CD1c-positive myeloid dendritic cell (primary cell): Measurements from ENCODE around the gene PXDC1.

Experiments
- DNase-seq: peaks from one replicate; pipeline ENCODE4 v3.0.0-alpha.2; 2016; ENCODE audit errors: extremely low spot score

Gene PXDC1

GRCh38 chr6:3746696-3747095 lies 4.8 kb downstream of the PXDC1 start:
- DNase-seq = no peak

- no peak for DNase-seq
Observed at GRCh38 chr6:3746119-3746691, 5.3 kb downstream of the PXDC1 start.

GRCh38 chr6:3745566-3746118 lies 5.9 kb downstream of the PXDC1 start:
- no peak for DNase-seq

- no peak for DNase-seq
Observed at GRCh38 chr6:3744901-3745470, 6.5 kb downstream of the PXDC1 start.

GRCh38 chr6:3744211-3744900 lies 7.2 kb downstream of the PXDC1 start:
- DNase-seq = no peak

- DNase-seq = no peak
Observed at GRCh38 chr6:3743541-3743940, 8.0 kb downstream of the PXDC1 start.

GRCh38 chr6:3742426-3743344 lies 8.8 kb downstream of the PXDC1 start:
- peak; percentile 93 for DNase-seq

GRCh38 chr6:3742076-3742425 lies 9.5 kb downstream of the PXDC1 start:
- no peak for DNase-seq

GRCh38 chr6:3741477-3741871 lies 10.0 kb downstream of the PXDC1 start:
- no peak for DNase-seq

GRCh38 chr6:3740551-3741476 lies 10.7 kb downstream of the PXDC1 start:
- DNase-seq = no peak

- DNase-seq = no peak
Observed at GRCh38 chr6:3739311-3739897, 12.1 kb downstream of the PXDC1 start.

GRCh38 chr6:3738381-3739131 lies 13.0 kb downstream of the PXDC1 start:
- no peak for DNase-seq

- no peak for DNase-seq
Observed at GRCh38 chr6:3737831-3738210, 13.7 kb downstream of the PXDC1 start.

- no peak for DNase-seq
Observed at GRCh38 chr6:3737149-3737830, 14.2 kb downstream of the PXDC1 start.

- DNase-seq = no peak
Observed at GRCh38 chr6:3735029-3735605, 16.4 kb downstream of the PXDC1 start.

- DNase-seq = no peak
Observed at GRCh38 chr6:3734023-3734422, 17.5 kb downstream of the PXDC1 start.

- no peak for DNase-seq
Observed at GRCh38 chr6:3733321-3733925, 18.1 kb downstream of the PXDC1 start.

- DNase-seq = peak; percentile 61
Observed at GRCh38 chr6:3732345-3733141, 19.0 kb downstream of the PXDC1 start.
